Stimulated activated naive B cell treated with anti-CD40 and anti-IgM and Interleukin-4, amounts not matched to agents 10 μg/mL and 1 μg/mL and 100 μg/mL, for 72 hours (primary cell): ENCODE measurements around the gene LARP7.
"Not testable (repeated sequence)": the region's sequence is repeated elsewhere in the genome, so short reads cannot be mapped to it uniquely, and the experiment has no call there.

Source experiments
- ATAC-seq, 2 donors: fragments of 150-1000 bp; cut with Tn5 transposase; replicated peaks; 2 replicates each; pipeline ENCODE4 v1.10.0; 2021; ENCODE audit warnings: moderate library complexity in 1 of 2
- DNase-seq: peaks from one replicate; pipeline ENCODE4 v3.0.0; 2021
- H3K27ac Mint-ChIP-seq: one replicate; pipeline ENCODE4 v1.8.0; 2022; ENCODE audit warnings: mild to moderate bottlenecking, mixed read lengths
- H3K27me3 Mint-ChIP-seq, 2 donors: one replicate each; pipeline ENCODE4 v1.8.0; 2022; ENCODE audit warnings: mixed read lengths in 2 of 2
- H3K36me3 Mint-ChIP-seq, 2 donors: one replicate each; pipeline ENCODE4 v1.8.0; 2022; ENCODE audit warnings: mixed read lengths in 2 of 2, mild to moderate bottlenecking in 1 of 2
- H3K4me1 Mint-ChIP-seq, 2 donors: one replicate each; pipeline ENCODE4 v1.8.0; 2022; ENCODE audit warnings: mixed read lengths in 2 of 2, mild to moderate bottlenecking in 1 of 2
- H3K4me3 Mint-ChIP-seq, 2 donors: one replicate each; pipeline ENCODE4 v1.8.0; 2022; ENCODE audit warnings: mild to moderate bottlenecking in 2 of 2, mixed read lengths in 2 of 2, moderate library complexity in 1 of 2
- H3K9me3 Mint-ChIP-seq, 2 donors: one replicate each; pipeline ENCODE4 v1.8.0; 2022; ENCODE audit warnings: mixed read lengths in 2 of 2, mild to moderate bottlenecking in 1 of 2

The LARP7 gene

GRCh38 chr4:112636688-112637551, at the start of gene LARP7, which contains the start of gene ZGRF1:
LARP7 (plus strand) TSS chr4:112637143; CDS start chr4:112644670, 7,527 bp downstream.
ZGRF1 (minus strand) TSS chr4:112636909; CDS start chr4:112633176, 3,733 bp downstream.
- DNase-seq (peak; percentile 98), ATAC-seq (peak; percentile 95 to 96)
- H3K9me3 Mint-ChIP-seq, result no peaks in the 10 kb centered on the region
- peaks cover 12 to 14% of the 10 kb centered on the region in 2 donors for H3K4me1 Mint-ChIP-seq
- H3K36me3 Mint-ChIP-seq, result peaks cover 7 to 14% of the 10 kb centered on the region in 2 donors
- H3K27ac Mint-ChIP-seq, result no peak within 1 kb of the TSS
- H3K4me3 Mint-ChIP-seq, result no peak within 1 kb of the TSS
- no peaks in the 10 kb centered on the region for H3K27me3 Mint-ChIP-seq

- ATAC-seq (no peak), DNase-seq (no peak)
- peaks cover 10 to 11% of the 10 kb centered on the region in 2 donors for H3K9me3 Mint-ChIP-seq
- H3K4me3 Mint-ChIP-seq, result no peak overlapping the region
- peaks cover 8 to 22% of the 10 kb centered on the region in 2 donors for H3K36me3 Mint-ChIP-seq
- H3K27me3 Mint-ChIP-seq, result no peaks in the 10 kb centered on the region
- peaks cover 0 to 10% of the 10 kb centered on the region in 2 donors for H3K4me1 Mint-ChIP-seq
- no peak overlapping the region for H3K27ac Mint-ChIP-seq
Measured at GRCh38 chr4:112589206-112589605, 47.7 kb upstream of the LARP7 start.

GRCh38 chr4:112591593-112591992, 45.4 kb upstream of the LARP7 start:
- H3K27me3 Mint-ChIP-seq, result no peaks in the 10 kb centered on the region
- DNase-seq (no peak), ATAC-seq (no peak)
- peaks cover 10 to 11% of the 10 kb centered on the region in 2 donors for H3K9me3 Mint-ChIP-seq
- peaks cover 8 to 22% of the 10 kb centered on the region in 2 donors for H3K36me3 Mint-ChIP-seq
- H3K27ac Mint-ChIP-seq, result no peak overlapping the region
- H3K4me1 Mint-ChIP-seq, result peaks cover 0 to 10% of the 10 kb centered on the region in 2 donors
- no peak overlapping the region for H3K4me3 Mint-ChIP-seq

- Mint-ChIP-seq H3K9me3 (peaks cover 10 to 11% of the 10 kb centered on the region in 2 donors), H3K4me3 (no peak overlapping the region), H3K36me3 (peaks cover 8 to 23% of the 10 kb centered on the region in 2 donors), H3K27me3 (no peaks in the 10 kb centered on the region), H3K4me1 (peaks cover 0 to 10% of the 10 kb centered on the region in 2 donors), H3K27ac (no peak overlapping the region)
- DNase-seq (no peak), ATAC-seq (no peak)
Measured at GRCh38 chr4:112592717-112593116, 44.2 kb upstream of the LARP7 start.

- Mint-ChIP-seq H3K27ac (no peak overlapping the region), H3K36me3 (peaks cover 8 to 26% of the 10 kb centered on the region in 2 donors), H3K4me3 (no peak overlapping the region), H3K27me3 (no peaks in the 10 kb centered on the region), H3K4me1 (peaks cover 0 to 10% of the 10 kb centered on the region in 2 donors), H3K9me3 (peaks cover 10 to 11% of the 10 kb centered on the region in 2 donors)
- ATAC-seq (peak; percentile 45 to 76), DNase-seq (no peak)
Measured at GRCh38 chr4:112593438-112594133, 43.4 kb upstream of the LARP7 start.

- Mint-ChIP-seq H3K4me3 (no peak overlapping the region), H3K4me1 (peaks cover 0 to 10% of the 10 kb centered on the region in 2 donors), H3K36me3 (peaks cover 8 to 20% of the 10 kb centered on the region in 2 donors), H3K9me3 (peaks cover 10 to 11% of the 10 kb centered on the region in 2 donors), H3K27ac (no peak overlapping the region), H3K27me3 (no peaks in the 10 kb centered on the region)
- ATAC-seq (no peak), DNase-seq (no peak)
Measured at GRCh38 chr4:112594993-112595392, 42.0 kb upstream of the LARP7 start.

GRCh38 chr4:112604589-112604988, 32.4 kb upstream of the LARP7 start:
- ATAC-seq (peak; percentile 61 to 69), DNase-seq (peak; percentile 6)
- Mint-ChIP-seq H3K4me1 (no peaks in the 10 kb centered on the region), H3K27me3 (no peaks in the 10 kb centered on the region), H3K36me3 (peaks cover 3% of the 10 kb centered on the region in 2 donors), H3K4me3 (no peak overlapping the region), H3K9me3 (no peaks in the 10 kb centered on the region), H3K27ac (no peak overlapping the region)

GRCh38 chr4:112612814-112613213, 24.1 kb upstream of the LARP7 start:
- not testable (repeated sequence) for ATAC-seq, H3K27ac Mint-ChIP-seq, DNase-seq, H3K9me3 Mint-ChIP-seq, H3K27me3 Mint-ChIP-seq, H3K4me1 Mint-ChIP-seq, H3K4me3 Mint-ChIP-seq, H3K36me3 Mint-ChIP-seq

GRCh38 chr4:112616984-112617383, 20.0 kb upstream of the LARP7 start:
- DNase-seq, result no peak
- Mint-ChIP-seq H3K27me3 (no peaks in the 10 kb centered on the region), H3K4me3 (no peak overlapping the region), H3K4me1 (no peaks in the 10 kb centered on the region), H3K36me3 (peaks cover 9 to 15% of the 10 kb centered on the region in 2 donors), H3K27ac (no peak overlapping the region), H3K9me3 (no peaks in the 10 kb centered on the region)
- no peak for ATAC-seq

GRCh38 chr4:112626228-112626627, 10.7 kb upstream of the LARP7 start:
- Mint-ChIP-seq H3K9me3 (no peaks in the 10 kb centered on the region), H3K27me3 (no peaks in the 10 kb centered on the region), H3K27ac (no peak overlapping the region), H3K4me1 (no peaks in the 10 kb centered on the region), H3K4me3 (no peak overlapping the region), H3K36me3 (peaks cover 15 to 29% of the 10 kb centered on the region in 2 donors)
- DNase-seq, result no peak
- ATAC-seq, result no peak

- H3K4me1 Mint-ChIP-seq, result peaks cover 0 to 6% of the 10 kb centered on the region in 2 donors
- ATAC-seq, result no peak
- H3K4me3 Mint-ChIP-seq, result no peak overlapping the region
- H3K36me3 Mint-ChIP-seq, result peaks cover 3 to 4% of the 10 kb centered on the region in 2 donors
- H3K27ac Mint-ChIP-seq, result no peak overlapping the region
- no peaks in the 10 kb centered on the region for H3K27me3 Mint-ChIP-seq
- H3K9me3 Mint-ChIP-seq, result no peaks in the 10 kb centered on the region
- no peak for DNase-seq
Measured at GRCh38 chr4:112633477-112634235, 3.3 kb upstream of the LARP7 start.

GRCh38 chr4:112637552-112637866, 566 bp downstream of the LARP7 start:
- H3K4me1 Mint-ChIP-seq, result peaks cover 13 to 19% of the 10 kb centered on the region in 2 donors
- H3K9me3 Mint-ChIP-seq, result no peaks in the 10 kb centered on the region
- H3K36me3 Mint-ChIP-seq, result peaks cover 8 to 15% of the 10 kb centered on the region in 2 donors
- H3K27me3 Mint-ChIP-seq, result no peaks in the 10 kb centered on the region
- H3K4me3 Mint-ChIP-seq, result no peak overlapping the region
- H3K27ac Mint-ChIP-seq, result no peak overlapping the region
- ATAC-seq, result peak in 1 of 2 donors; percentile 6
- no peak for DNase-seq

- no peak for ATAC-seq
- H3K27me3 Mint-ChIP-seq, result no peaks in the 10 kb centered on the region
- H3K27ac Mint-ChIP-seq, result peak overlapping the region; percentile 33
- DNase-seq, result no peak
- no peaks in the 10 kb centered on the region for H3K9me3 Mint-ChIP-seq
- H3K4me3 Mint-ChIP-seq, result no peak overlapping the region
- peaks cover 26% of the 10 kb centered on the region in 2 donors for H3K4me1 Mint-ChIP-seq
- peaks cover 24 to 39% of the 10 kb centered on the region in 2 donors for H3K36me3 Mint-ChIP-seq
Measured at GRCh38 chr4:112642526-112642925, 5.6 kb downstream of the LARP7 start.
